Forelimb muscle (tissue), 1 donor: ENCODE measurements around the gene THAP3. TPM values are rescaled to one million over a fixed set of nuclear protein-coding genes. Genes with fewer than 3 reads are reported as not detected.

Experiments used
- DNase-seq: peaks from one replicate; pipeline ENCODE4 v3.0.0-alpha.2; 2013; ENCODE audit warnings: low read depth
- polyA plus RNA-seq: library from polyadenylated mRNA; unstranded; fragments of 120-200 nt; gene quantifications from one replicate; pipeline ENCODE4 v1.2.1, GENCODE V29; 2013; ENCODE audit not compliant: insufficient read length

Gene THAP3
- polyA plus RNA-seq, 1 donor, result 16.8 TPM

DNA sequence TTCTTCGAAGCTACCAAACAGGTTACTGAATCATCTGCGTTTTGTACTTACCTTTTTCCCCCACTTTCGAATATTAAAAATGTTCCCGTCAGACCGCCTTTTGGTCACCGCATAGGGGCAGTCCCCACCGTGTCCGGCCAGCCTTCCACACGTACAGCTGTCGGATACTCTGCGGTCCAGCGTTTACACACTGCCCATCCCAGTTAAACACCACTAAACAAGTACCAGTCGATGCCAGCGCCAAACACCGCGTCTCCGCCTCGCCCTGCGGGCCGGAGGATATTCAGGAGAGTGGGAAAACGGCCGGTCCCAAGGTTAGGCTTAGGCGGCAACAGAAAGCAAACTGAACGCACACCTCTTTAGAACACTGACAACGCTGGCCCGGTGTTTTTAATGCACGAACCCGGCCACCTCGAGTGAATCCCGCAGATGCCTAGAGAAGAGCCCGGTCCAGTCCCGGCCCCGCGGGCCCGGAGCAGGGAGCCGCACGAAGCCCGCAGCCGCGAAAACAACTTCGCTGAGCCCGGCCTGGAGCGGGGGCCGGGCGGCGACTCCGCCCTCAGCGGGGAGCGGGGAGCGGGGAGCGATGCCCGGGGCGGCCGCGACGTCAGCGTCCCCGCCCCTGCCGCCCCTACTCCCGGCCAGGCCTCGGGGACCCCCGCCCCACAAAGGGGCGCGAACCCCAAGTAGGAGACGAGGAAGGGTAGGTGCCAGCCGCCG, 11.9 kb upstream of the THAP3 start:
- DNase-seq, result no peak

GRCh38 chr1:6613361-6614018, 11.2 kb upstream of the THAP3 start, which contains the start of gene PHF13:
TSS of gene PHF13 (plus strand) at chr1:6613731. CDS start at chr1:6614067, 336 bp downstream.
- peak; percentile 90 for DNase-seq

DNA sequence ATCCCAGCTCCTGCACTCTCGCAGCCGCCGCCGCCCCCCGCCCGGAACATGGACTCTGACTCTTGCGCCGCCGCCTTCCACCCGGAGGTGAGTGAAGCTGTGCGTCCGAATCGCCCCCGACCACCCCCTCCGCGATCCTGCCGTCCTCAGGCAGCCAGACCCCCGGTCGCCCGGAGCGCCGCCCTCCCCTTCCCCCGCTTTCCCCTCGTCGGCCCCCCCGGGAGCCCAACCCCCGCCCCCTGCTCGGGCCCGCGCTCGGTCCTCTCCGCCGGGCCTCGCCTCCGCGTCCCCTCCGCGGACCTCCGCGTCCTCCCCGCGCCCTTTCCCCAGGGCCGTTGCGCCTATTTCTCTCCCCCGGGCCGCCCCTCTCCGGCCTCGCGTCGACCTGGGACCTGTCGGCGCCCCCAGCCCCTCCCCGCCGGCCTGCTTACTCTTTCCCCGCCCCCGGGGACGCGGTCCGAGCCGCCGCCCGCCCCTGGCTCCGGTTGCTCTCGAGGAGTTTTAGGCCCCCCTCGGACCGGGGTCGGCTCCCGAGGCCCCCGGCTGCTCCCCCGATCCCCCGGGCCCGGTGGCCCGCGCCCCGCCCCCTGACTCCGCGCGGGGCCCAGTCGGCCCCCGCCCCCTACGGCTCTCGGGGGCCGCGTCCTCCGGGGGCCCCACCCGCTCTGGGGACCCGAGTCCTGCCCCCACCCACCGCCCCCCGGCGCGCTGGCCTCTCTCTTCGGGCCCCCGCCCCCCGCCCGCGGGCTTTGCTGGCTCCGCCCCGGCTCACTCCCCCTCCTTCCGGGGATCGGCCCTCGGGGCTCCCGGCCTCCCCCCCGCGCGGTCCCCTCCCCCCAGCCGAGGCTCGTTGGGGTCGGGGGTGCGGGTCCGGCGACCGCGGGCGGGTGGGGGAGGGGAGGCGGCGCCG, 10.4 kb upstream of the THAP3 start:
- no peak for DNase-seq

GRCh38 chr1:6614929-6615785, 9.5 kb upstream of the THAP3 start:
- DNase-seq, result no peak

DNA sequence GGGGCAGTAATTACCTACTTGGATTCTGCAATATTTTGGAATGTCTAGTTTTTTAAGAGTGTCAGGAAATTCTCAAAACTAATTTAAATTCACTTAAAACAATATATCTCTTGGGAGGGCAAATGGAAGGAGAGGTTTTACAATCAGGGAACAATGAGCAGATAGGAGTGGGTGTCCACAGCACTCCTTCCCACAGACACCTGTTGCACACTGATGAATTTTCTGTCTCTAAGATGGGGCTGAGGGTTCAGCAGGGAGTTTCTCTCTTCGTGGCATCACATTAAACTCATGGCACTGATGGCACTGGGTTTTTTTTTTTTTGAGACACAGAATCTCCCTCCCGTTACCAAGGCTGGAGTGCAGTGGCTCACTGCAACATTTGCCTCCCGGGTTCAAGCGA, 5.6 kb upstream of the THAP3 start:
- no peak for DNase-seq

DNA sequence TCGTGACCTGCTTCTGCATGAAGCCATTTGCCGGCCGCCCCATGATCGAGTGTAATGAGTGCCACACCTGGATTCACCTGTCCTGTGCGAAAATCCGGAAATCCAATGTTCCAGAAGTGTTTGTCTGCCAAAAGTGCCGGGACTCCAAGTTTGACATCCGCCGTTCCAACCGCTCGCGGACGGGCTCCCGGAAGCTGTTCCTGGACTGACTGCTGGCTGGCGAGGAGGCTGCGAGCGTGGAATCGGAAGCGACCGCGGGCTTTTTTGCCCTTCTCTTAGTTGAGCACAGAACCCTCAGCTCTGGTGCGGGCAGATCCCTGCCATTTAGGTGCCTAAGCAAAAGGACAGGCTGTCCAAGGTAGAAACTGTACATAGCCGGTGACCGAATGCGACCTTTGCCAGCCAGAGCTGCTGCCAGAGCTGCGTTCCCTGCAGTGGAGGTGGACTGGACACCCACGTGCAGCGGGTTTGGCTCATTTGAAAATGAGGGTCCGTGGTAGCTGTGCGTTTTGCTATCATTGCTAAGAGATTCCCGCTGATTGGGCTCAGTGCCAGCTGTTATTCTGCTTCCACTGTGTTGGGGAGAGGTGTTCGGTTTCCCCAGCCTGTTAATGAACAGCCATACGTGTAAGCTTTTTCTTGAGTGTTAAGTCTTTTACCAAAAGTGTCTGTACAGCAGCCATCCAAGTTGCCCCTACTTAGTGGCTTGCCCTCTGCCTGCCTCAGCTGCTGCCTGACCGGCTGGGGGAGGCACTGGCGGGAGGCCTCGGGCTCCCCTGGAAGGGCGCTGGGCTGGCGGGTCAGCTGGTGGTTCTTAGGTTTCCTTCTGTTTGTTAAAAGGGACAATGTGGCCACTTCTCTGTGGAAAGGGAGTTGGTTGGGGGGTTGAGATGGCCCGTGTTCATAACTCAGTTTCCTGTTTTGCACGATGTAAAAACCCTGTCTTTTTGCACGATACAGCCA, 3.0 kb upstream of the THAP3 start:
- DNase-seq, result no peak

- no peak for DNase-seq
These were observed 2.1 kb upstream of the THAP3 start for GRCh38 chr1:6622396-6623152.

DNA sequence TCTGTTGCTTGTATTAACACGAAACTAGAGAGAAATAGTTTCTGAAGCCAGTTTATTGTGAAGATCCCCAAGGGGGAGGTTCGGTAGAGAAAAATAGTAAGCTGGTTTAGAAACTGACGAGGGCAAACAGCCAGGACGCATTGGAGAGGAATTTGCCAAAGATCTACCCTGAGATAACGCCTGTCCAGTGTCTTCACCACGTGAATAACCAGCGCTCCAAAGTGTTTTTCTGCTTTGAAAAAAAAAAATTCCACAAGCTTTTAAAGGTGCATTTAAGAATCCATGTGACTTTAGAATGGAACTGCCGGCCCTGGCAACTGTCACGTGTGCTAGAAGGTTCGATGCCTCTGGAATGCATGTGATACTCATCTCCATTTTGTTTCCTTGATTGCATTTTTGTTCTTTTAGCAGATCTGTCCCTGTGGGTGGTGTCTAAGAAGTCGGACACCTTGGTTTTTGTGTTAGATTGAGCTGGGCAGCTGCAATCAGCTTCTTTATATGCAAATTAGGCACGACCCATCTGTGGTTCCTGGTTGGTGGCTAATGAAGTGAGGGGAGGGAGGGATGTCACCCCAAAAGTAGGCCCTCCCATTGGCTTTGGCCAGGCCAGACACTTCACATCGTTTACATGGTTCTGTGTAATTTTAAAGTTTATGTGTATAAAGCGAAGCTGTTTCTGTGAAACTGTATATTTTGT, 1.3 kb upstream of the THAP3 start:
- DNase-seq, result no peak

DNA sequence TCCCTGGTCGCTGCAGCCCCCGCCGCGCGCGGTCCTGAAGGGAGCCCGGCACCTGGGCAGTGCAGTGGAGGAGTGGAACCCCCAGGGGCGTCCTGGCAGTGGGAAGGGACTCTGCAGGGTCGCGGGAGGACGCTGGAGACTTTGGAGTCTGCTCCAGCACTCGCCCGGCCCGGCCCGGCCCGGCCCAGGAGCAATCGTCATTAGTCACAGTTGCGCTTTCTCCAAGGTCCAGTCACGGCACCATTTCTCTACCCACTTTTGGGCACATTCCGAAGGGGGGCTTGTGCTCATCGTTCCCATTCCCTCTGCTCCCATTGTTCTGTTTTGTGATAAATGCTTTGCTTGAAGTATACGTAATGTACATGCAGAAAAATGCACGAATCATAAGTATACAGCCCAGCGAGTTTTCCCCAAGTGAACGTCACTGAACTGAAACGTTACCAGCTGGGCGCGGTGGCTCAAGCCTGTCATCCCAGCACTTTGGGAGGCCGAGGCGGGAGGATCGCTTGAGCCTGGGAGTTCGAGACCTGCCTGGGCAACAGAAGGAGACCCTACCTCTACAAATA, 999 bp downstream of the THAP3 start:
- no peak for DNase-seq

- no peak for DNase-seq
These were observed 2.4 kb downstream of the THAP3 start for GRCh38 chr1:6627031-6627430.

- no peak for DNase-seq
These were observed 3.3 kb downstream of the THAP3 start for GRCh38 chr1:6627841-6628545.

DNA sequence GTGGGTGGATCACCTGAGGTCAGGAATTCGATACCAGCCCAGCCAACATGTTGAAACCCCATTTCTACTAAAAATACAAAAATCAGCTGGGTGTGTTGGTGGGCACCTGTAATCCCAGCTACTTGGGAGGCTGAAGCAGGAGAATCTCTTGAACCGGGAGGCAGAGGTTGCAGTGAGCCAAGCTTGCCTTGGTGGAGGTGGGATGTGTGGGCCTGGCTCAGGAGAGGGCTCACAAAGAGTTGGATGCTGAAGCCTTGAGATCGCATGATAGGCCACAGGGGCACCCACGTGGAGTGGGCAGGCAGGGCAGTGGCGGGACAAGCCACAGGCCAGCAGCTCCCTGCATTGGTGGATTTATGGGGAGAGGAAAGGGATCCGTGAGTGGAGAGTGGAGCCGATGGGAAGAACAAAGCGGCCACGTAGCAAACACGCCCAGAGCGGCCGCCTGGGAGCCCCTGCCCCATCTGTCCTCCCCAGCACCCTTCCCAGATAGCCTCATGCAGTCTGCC, 4.4 kb downstream of the THAP3 start:
- no peak for DNase-seq

DNA sequence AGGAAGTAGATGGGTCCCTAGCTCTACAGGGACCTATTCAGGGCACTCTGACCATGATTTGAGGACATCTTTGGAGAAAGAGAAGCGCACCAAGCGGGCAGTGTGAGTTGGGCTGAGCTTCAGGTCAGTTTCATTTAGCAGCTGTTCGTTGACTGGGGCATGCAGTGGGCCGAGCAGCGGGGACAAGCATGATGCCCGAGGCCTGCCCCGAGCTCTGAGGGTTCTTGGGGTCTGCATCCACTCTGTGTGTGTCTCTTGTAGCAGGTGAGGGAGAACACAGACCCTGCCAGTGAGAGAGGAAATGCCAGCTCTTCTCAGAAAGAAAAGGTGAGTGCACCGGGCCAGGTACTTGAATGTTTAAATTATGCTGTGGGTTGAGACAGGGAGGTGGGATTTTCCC, 5.4 kb downstream of the THAP3 start:
- DNase-seq, result no peak

GRCh38 chr1:6631058-6631457, 6.4 kb downstream of the THAP3 start:
- no peak for DNase-seq

DNA sequence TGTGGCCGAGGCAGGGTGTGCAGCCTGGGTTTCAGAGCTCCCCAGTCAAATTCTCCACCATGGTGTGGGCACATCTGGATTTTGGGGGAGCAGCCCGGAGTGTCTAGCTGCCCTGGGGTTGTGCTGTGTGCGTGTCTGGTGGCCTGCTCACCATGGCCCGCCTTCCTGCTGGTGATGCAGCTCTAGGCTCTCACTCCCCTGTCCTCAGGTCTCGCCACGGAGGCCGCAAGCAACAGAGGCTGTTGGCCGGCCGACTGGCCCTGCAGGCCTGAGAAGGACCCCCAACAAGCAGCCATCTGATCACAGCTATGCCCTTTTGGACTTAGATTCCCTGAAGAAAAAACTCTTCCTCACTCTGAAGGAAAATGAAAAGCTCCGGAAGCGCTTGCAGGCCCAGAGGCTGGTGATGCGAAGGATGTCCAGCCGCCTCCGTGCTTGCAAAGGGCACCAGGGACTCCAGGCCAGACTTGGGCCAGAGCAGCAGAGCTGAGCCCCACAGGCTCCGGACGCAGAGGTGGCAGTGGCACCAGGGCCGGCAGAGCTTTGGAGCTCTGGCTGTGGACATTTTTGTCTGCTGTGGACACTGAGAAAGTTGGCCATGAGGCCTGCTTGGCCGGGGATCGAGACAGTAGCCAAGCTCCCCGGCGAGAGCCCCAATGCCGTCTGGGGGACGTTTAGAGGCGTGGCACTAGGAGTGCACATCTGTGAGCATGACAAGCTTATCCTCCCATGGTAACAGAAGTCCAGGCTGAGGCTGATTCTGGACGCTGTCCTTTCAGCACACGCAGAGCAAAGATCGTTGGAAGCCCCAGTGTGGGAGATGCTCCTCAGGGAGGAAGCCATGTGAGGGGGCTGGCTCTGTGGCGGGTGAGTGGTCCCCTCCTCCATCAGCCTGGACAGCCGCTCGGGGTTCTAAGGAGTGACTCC, 8.2 kb downstream of the THAP3 start:
- no peak for DNase-seq

- no peak for DNase-seq
These were observed 9.8 kb downstream of the THAP3 start for GRCh38 chr1:6634371-6635052.
